Measurements from ENCODE around the gene OR52B6.

OR52B6 gene

DNA sequence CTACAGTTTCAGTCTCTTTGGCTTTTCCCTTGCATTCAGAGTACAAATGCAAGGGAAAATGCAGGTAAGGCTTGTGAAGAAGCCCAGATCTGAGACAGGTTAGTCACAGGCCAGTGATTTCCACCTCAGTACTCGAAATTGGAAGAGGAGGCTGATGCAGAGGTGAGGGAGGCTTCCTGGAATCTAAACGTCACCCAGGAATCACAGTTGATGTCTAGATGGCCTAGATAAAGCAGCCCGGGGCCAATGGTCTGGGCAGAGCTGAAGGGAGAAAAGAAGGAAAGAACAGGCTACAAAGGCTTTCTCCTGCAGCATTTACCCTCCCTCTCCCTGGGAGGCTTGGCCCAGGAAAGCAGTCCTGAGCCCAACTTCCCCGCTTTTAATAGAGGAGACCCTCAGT, 24.2 kb downstream of the OR52B6 start:
- H3K9me3 Mint-ChIP-seq = no peaks in the 10 kb centered on the region
- H3K4me1 Mint-ChIP-seq (ENCODE audit: low read depth) = peaks cover 1% of the 10 kb centered on the region
- H3K4me3 Mint-ChIP-seq = no peak overlapping the region
- no peak overlapping the region for H3K27ac Mint-ChIP-seq
- intact Hi-C loops (cut with micrococcal nuclease) = no loop called here
- H3K27me3 Mint-ChIP-seq = no peaks in the 10 kb centered on the region
- no peaks in the 10 kb centered on the region for H3K36me3 Mint-ChIP-seq (ENCODE audit: low read depth)

DNA sequence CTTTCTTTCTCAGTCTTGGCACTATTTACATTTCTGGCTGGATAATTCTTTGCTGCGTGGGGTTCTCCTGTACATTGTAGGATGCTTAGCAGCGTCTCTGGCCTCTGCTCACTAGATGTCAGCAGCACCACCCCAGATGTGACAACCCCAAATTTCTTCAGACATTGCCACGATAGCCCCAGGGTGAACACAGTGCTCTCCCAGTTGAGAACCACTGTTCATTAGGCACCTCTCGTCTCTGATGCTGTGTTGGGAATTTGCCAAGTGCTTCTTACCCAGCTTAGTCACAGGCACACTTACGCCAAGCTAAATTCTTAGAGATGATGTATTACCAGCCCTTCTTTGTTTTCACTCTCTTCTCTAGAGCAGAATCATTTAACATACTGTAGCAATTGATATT, 25.2 kb downstream of the OR52B6 start:
- peaks cover 11% of the 10 kb centered on the region for H3K4me1 Mint-ChIP-seq (ENCODE audit: low read depth)
- no peak overlapping the region for H3K27ac Mint-ChIP-seq
- H3K9me3 Mint-ChIP-seq = no peaks in the 10 kb centered on the region
- no peaks in the 10 kb centered on the region for H3K36me3 Mint-ChIP-seq (ENCODE audit: low read depth)
- intact Hi-C loops (cut with micrococcal nuclease) = no loop called here
- no peak overlapping the region for H3K4me3 Mint-ChIP-seq
- H3K27me3 Mint-ChIP-seq = no peaks in the 10 kb centered on the region

DNA sequence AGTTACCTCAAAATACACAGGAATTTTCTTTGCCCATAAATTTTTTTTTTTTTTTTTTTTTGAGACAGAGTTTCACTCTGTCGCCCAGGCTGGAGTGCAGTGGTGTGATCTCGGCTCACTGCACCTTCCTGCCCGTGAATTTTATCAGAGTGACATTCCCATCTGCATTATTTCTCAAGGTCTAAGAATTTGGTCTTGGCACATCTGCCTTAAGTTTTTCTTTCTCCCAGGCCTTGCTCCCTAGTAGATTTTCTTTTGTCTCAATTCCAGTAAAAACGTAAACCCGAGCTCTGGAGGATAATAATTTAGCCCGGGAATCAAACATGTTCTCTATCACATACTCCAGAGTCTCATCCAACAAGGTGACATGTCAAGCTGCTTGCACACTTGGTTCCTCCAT, 28.1 kb downstream of the OR52B6 start:
- intact Hi-C loops (cut with micrococcal nuclease) = no loop called here
- Mint-ChIP-seq H3K4me1 (ENCODE audit: low read depth) (peaks cover 16% of the 10 kb centered on the region), H3K27ac (no peak overlapping the region), H3K27me3 (no peaks in the 10 kb centered on the region), H3K4me3 (no peak overlapping the region), H3K36me3 (ENCODE audit: low read depth) (no peaks in the 10 kb centered on the region), H3K9me3 (no peaks in the 10 kb centered on the region)

DNA sequence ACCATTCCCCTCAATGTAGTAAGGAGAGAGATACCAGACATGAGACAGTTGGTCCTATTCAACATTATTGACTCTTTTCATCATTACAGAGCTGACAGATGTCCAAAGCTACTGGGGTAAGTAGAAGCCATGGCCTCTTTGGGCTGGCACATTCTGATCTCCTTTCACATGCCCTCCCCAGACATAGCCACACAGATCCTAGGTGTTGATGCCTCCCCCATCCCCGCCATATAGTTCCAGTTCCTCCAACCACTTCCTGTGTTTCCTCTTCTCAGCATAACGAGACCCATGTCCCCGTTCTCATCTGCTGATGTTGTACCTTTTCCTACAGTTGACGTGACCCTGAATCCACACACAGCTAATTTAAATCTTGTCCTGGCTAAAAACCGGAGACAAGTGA, 29.8 kb downstream of the OR52B6 start:
- Mint-ChIP-seq H3K4me1 (ENCODE audit: low read depth) (peaks cover 16% of the 10 kb centered on the region), H3K4me3 (no peak overlapping the region), H3K27ac (no peak overlapping the region), H3K36me3 (ENCODE audit: low read depth) (no peaks in the 10 kb centered on the region), H3K27me3 (no peaks in the 10 kb centered on the region), H3K9me3 (no peaks in the 10 kb centered on the region)
- intact Hi-C loops (cut with micrococcal nuclease) = no loop called here

DNA sequence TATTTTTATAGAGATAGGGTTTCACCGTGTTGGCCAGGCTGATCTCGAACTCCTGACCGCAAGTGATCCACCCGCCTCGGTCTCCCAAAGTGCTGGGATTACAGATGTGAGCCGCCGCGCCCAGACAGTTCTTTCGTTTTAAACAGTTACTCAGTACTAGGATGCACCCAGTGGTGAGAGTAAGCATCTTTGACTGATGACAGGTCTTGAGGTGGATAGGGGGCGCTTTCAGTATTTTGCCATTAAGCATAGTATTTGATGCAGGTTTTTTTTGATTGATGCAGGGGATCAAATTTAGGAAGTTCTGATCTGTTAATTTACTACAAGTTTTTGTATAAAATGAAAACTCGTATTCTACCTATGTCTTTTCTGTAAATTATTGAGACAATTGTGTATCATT, 30.9 kb downstream of the OR52B6 start:
- peaks cover 16% of the 10 kb centered on the region for H3K4me1 Mint-ChIP-seq (ENCODE audit: low read depth)
- intact Hi-C loops (cut with micrococcal nuclease) = no loop called here
- no peaks in the 10 kb centered on the region for H3K27me3 Mint-ChIP-seq

DNA sequence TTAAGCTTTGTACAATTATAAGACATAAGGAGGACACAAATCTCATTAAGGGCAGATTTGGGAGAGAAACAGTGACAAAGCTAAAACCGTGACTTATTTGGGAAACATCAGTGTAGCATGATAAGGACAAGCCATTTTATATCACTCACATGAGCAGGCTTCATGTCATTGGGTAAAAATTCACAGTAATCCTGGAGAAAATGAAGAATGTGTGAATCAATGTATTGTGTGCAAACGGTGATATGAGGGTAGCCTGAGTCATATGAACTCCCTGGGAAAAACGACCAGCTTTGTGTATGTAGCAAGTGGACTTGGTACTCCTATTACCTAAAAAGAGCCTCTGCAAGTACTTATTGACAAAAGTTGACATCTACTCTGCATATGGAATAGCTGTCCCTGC, 38.1 kb downstream of the OR52B6 start:
- peaks cover 6% of the 10 kb centered on the region for H3K4me1 Mint-ChIP-seq (ENCODE audit: low read depth)
- H3K27me3 Mint-ChIP-seq = no peaks in the 10 kb centered on the region
- no peak overlapping the region for H3K27ac Mint-ChIP-seq
- H3K36me3 Mint-ChIP-seq (ENCODE audit: low read depth) = no peaks in the 10 kb centered on the region
- intact Hi-C loops (cut with micrococcal nuclease) = no loop called here
- H3K4me3 Mint-ChIP-seq = no peak overlapping the region
- H3K9me3 Mint-ChIP-seq = no peaks in the 10 kb centered on the region

More for the DNA sequence above, 30.9 kb downstream of the OR52B6 start:
- no peaks in the 10 kb centered on the region for H3K36me3 Mint-ChIP-seq (ENCODE audit: low read depth)
- no peaks in the 10 kb centered on the region for H3K9me3 Mint-ChIP-seq
- no peak overlapping the region for H3K4me3 Mint-ChIP-seq
- no peak overlapping the region for H3K27ac Mint-ChIP-seq

DNA sequence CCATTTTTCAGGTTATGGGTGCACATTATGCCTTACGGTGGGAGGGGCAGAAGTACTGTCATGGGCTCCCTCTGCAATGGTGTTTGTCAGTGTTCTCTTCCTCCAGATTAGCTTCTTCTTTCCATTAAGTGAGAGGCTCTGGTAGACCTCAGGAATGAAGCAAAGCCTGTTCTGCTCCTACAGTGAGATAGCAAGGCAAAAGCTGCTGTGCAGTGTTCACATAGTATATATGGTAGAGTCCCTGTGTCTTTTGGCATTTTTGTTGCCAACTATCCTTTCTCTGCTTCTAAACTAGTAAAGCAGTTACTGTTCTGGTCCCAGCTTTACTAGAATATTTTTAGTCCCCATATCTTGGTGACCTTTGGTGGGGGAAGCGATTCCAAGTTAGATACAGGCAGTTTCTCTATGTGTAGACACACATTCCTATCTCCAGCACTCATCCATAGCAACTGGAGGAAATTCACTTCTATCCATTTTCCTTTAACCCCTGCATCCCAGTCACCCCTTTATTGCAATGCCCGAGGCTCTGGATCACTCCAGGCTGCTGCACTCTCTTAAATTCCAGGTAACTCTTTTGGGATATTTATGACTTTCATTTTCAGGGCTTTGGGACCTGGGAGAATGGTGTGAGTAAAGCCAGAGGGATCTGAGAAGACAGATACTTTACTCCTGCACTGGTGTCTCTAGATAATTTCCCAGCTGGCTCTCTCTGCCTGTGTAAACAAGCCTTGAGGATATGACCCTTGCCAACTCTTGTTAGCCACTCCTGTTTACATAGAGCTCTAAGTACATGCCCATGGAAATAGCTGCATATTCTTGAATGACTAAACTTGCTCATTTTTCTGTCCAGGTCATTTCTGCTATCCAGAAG, 40.2 kb downstream of the OR52B6 start:
- no peaks in the 10 kb centered on the region for H3K9me3 Mint-ChIP-seq
- no peak overlapping the region for H3K27ac Mint-ChIP-seq
- no peak overlapping the region for H3K4me3 Mint-ChIP-seq
- intact Hi-C loops (cut with micrococcal nuclease) = no loop called here
- no peaks in the 10 kb centered on the region for H3K27me3 Mint-ChIP-seq
- H3K4me1 Mint-ChIP-seq (ENCODE audit: low read depth) = peaks cover 25% of the 10 kb centered on the region
- peaks cover 9% of the 10 kb centered on the region for H3K36me3 Mint-ChIP-seq (ENCODE audit: low read depth)

DNA sequence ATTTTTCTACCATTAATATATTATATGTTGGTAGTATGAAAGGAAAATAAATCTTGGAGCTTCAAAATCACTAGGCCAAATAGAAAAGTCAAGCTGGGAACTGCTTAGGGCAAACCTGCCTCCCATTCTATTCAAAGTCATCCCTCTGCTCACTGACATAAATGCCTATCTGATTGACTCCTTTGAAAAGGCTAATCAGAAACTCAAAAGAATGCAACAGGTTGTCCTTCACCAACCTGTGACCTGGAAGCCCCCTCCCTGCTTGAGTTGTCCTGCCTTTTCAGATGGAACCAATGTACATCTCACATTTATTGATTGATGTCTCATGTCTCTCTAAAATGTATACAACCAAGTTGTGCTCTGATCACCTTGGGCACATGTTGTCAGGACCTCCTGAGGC, 40.9 kb downstream of the OR52B6 start:
- H3K27me3 Mint-ChIP-seq = no peaks in the 10 kb centered on the region
- H3K27ac Mint-ChIP-seq = no peak overlapping the region
- H3K4me3 Mint-ChIP-seq = no peak overlapping the region
- no peaks in the 10 kb centered on the region for H3K9me3 Mint-ChIP-seq
- intact Hi-C loops (cut with micrococcal nuclease) = no loop called here
- peaks cover 9% of the 10 kb centered on the region for H3K36me3 Mint-ChIP-seq (ENCODE audit: low read depth)
- peaks cover 32% of the 10 kb centered on the region for H3K4me1 Mint-ChIP-seq (ENCODE audit: low read depth)

DNA sequence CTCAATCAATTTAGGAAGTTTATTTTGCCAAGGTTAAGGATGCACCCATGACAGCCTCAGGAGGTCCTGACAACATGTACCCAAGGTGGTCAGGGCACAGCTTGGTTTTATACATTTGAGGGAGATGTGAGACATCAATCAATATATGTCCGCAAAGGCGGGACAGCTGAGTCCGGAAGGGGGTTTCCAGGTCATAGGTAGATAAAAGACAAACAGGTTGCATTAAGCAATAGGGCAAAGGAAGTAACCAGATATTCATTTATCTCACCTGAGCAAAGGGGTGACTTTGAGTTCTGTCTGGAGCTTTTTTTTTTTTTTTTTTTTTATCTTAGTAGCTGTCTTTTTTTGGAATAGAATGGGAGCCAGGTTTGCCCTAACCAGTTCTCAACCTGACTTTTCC, 42.1 kb downstream of the OR52B6 start:
- Mint-ChIP-seq H3K4me1 (ENCODE audit: low read depth) (peaks cover 42% of the 10 kb centered on the region), H3K9me3 (no peaks in the 10 kb centered on the region), H3K27me3 (no peaks in the 10 kb centered on the region), H3K4me3 (no peak overlapping the region), H3K36me3 (ENCODE audit: low read depth) (peaks cover 9% of the 10 kb centered on the region), H3K27ac (no peak overlapping the region)
- intact Hi-C loops (cut with micrococcal nuclease) = no loop called here

DNA sequence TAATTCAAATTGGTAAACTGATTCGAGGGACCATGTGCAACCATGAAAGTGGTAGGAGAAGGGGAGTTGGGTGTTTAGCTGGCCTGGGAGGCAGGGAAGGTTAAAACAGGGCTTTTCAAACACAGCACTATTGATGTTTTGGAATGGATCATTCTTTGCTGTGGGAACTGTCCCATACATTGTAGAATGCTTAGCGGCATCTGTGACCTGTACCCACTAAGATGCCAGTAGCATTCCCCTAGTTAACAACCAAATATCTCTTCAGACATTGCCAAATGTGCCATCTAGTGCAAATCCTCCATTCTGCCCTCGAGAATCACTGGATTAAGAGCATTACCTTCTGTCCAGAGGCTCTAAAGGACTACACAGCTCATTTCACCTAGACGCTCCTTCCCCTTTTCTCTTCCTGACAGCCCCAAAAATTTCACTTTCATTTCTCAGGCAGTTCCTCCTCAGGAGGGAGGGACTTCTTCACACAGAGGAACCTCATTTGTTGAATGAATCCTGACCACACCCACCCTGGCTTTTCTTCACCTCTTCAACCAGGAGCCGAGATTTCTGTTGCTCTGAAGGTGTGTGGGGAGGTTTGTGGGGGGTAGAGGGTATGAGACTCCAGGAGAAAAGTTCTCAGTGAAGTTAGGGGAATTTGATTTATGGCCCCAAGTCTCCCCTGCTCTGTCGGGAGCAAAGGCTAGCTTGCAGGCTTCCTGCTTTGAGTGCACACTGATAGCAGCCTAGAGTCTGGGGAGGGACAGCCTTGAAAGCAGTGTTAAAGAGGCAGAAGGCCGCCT, 44.0 kb downstream of the OR52B6 start, which contains the start of gene TRIM34:
TSS of gene TRIM34 (plus strand) at position 513 of the 791 bp plus-strand sequence. CDS start 7,331 bp downstream, outside the sequence.
- no peaks in the 10 kb centered on the region for H3K27me3 Mint-ChIP-seq
- no peaks in the 10 kb centered on the region for H3K9me3 Mint-ChIP-seq
- intact Hi-C loops (cut with micrococcal nuclease) = loop anchor here (5.0 kb wide), 1 partner anchor 63 kb away; the partner anchor contains the start of genes TRIM22 and TRIM5
- H3K36me3 Mint-ChIP-seq (ENCODE audit: low read depth) = peaks cover 16% of the 10 kb centered on the region
- peak within 1 kb of the TSS; percentile 86 for H3K4me3 Mint-ChIP-seq
- H3K4me1 Mint-ChIP-seq (ENCODE audit: low read depth) = peaks cover 42% of the 10 kb centered on the region
- H3K27ac Mint-ChIP-seq = peak within 1 kb of the TSS; percentile 92

DNA sequence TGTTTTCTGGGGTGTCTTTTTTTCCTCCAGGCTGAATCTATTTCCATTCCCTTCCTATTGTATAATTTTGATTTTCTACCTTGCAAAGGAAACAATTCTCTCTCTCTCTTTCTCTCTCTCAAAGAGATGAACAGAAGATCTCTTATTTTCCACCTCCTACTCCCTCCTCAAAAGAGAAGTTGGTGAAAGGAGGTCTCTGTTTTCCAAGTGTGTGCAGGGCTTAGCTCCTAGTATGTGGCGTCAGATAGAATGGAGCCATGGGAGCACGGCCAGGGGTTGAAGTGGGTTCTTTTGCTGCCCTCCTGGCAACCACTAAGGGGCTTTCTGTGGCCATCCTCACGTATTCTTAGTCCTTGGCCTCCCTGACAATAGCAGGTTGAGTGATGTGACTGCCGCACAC, 44.6 kb downstream of the OR52B6 start:
- Mint-ChIP-seq H3K36me3 (ENCODE audit: low read depth) (peaks cover 16% of the 10 kb centered on the region), H3K9me3 (no peaks in the 10 kb centered on the region), H3K27ac (peak overlapping the region; percentile 92), H3K27me3 (no peaks in the 10 kb centered on the region), H3K4me1 (ENCODE audit: low read depth) (peaks cover 45% of the 10 kb centered on the region), H3K4me3 (peak overlapping the region; percentile 86)
- intact Hi-C loops (cut with micrococcal nuclease) = loop anchor here (5.0 kb wide), 1 partner anchor 62 kb away; the partner anchor contains the start of genes TRIM22 and TRIM5

DNA sequence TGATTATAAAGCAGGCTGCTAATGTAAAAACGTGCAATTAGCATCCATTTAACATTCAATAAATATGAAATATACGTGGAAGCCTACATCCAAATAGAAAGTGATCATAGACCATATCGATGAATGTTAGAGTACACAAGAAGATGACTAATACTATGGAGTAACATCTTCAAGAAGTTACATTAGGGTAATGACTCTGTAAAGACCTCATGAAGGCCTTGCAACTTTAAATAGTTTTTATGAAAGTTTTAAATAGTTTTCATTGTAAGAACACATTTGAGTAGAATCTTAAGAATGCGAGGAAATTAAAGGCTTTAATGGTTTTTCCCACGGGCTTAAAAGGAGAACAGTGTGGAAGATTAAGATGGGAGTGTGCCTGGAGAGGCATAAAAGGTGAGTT, 45.5 kb downstream of the OR52B6 start:
- no peaks in the 10 kb centered on the region for H3K9me3 Mint-ChIP-seq
- intact Hi-C loops (cut with micrococcal nuclease) = loop anchor here (5.0 kb wide), 1 partner anchor 61 kb away; the partner anchor contains the start of genes TRIM22 and TRIM5
- H3K27me3 Mint-ChIP-seq = no peaks in the 10 kb centered on the region
- H3K36me3 Mint-ChIP-seq (ENCODE audit: low read depth) = peaks cover 16% of the 10 kb centered on the region
- peak overlapping the region; percentile 86 for H3K4me3 Mint-ChIP-seq
- peaks cover 50% of the 10 kb centered on the region for H3K4me1 Mint-ChIP-seq (ENCODE audit: low read depth)
- H3K27ac Mint-ChIP-seq = peak overlapping the region; percentile 92

DNA sequence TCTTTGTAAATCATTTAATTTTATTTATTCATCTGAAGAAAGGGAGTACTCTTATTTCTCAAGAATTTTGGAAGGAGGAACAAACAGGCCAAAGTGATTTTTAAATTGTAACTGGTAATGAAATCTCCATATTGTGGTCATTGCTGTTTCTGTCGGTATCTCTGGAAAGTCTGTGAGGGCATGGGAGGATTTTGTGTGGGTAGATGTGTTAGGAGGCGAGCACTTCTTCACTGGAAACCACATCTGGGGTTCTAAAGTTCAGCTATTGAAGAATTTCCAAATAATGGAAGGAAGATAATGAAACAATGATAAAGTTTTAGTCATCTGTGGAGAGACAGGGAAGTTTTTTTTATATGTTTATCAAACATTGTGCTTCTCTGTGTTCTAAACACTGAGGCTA, 50.7 kb downstream of the OR52B6 start:
- Mint-ChIP-seq H3K36me3 (ENCODE audit: low read depth) (peaks cover 52% of the 10 kb centered on the region), H3K27ac (peak overlapping the region; percentile 74), H3K4me3 (no peak overlapping the region), H3K9me3 (no peaks in the 10 kb centered on the region), H3K27me3 (no peaks in the 10 kb centered on the region), H3K4me1 (ENCODE audit: low read depth) (peaks cover 40% of the 10 kb centered on the region)
- intact Hi-C loops (cut with micrococcal nuclease) = no loop called here

Measured in dendritic cell treated with granulocyte-macrophage colony-stimulating factor and Interleukin-4, amounts not matched to agents 40 ng/mL and 50 ng/mL, for 4 days (primary cell).